Measurements from ENCODE around the gene CASR.
A peak's percentile ranks its signal among the peaks of the same experiment; 100 is the strongest.

Gene CASR

GRCh38 chr3:122324871-122325323 lies 141.4 kb downstream of the CASR start, which contains the start of gene CSTA:
TSS of gene CSTA (plus strand) at chr3:122325248. CDS start at chr3:122325293, 45 bp downstream.
- peak within 1 kb of the TSS; percentile 69 for H3K4me3 ChIP-seq (ENCODE audit: low read depth, low read length)
- peak; percentile 79 for DNase-seq (ENCODE audit: low read depth)
- TF ChIP-seq CTCF (IDR thresholded peaks at IDR 0.05; ENCODE audit: low read depth, low read length): no peak
- no peak for TF ChIP-seq MYC (IDR thresholded peaks at IDR 0.05; ENCODE audit: low read depth, low read length)
- no peak for TF ChIP-seq MAX (IDR thresholded peaks at IDR 0.05; ENCODE audit: low read depth, low read length)
- peak; percentile 76 for TF ChIP-seq POLR2A (IDR thresholded peaks at IDR 0.05; ENCODE audit: extremely low read depth, insufficient read length)

GRCh38 chr3:122325769-122326168 lies 142.3 kb downstream of the CASR start:
- peak overlapping the region; percentile 69 for H3K4me3 ChIP-seq (ENCODE audit: low read depth, low read length)
- TF ChIP-seq CTCF (IDR thresholded peaks at IDR 0.05; ENCODE audit: low read depth, low read length) (no peak), POLR2A (IDR thresholded peaks at IDR 0.05; ENCODE audit: extremely low read depth, insufficient read length) (no peak), MAX (IDR thresholded peaks at IDR 0.05; ENCODE audit: low read depth, low read length) (no peak), MYC (IDR thresholded peaks at IDR 0.05; ENCODE audit: low read depth, low read length) (no peak)
- no peak for DNase-seq (ENCODE audit: low read depth)

GRCh38 chr3:122331886-122332285 lies 148.4 kb downstream of the CASR start:
- no peak overlapping the region for H3K4me3 ChIP-seq (ENCODE audit: low read depth, low read length)
- no peak for TF ChIP-seq MYC (IDR thresholded peaks at IDR 0.05; ENCODE audit: low read depth, low read length)
- no peak for TF ChIP-seq POLR2A (IDR thresholded peaks at IDR 0.05; ENCODE audit: extremely low read depth, insufficient read length)
- no peak for TF ChIP-seq CTCF (IDR thresholded peaks at IDR 0.05; ENCODE audit: low read depth, low read length)
- TF ChIP-seq MAX (IDR thresholded peaks at IDR 0.05; ENCODE audit: low read depth, low read length): no peak
- DNase-seq (ENCODE audit: low read depth): no peak

GRCh38 chr3:122332551-122332950 lies 149.1 kb downstream of the CASR start:
- TF ChIP-seq POLR2A (IDR thresholded peaks at IDR 0.05; ENCODE audit: extremely low read depth, insufficient read length) (no peak), CTCF (IDR thresholded peaks at IDR 0.05; ENCODE audit: low read depth, low read length) (no peak), MAX (IDR thresholded peaks at IDR 0.05; ENCODE audit: low read depth, low read length) (no peak), MYC (IDR thresholded peaks at IDR 0.05; ENCODE audit: low read depth, low read length) (no peak)
- no peak overlapping the region for H3K4me3 ChIP-seq (ENCODE audit: low read depth, low read length)
- DNase-seq (ENCODE audit: low read depth): no peak
